Loucy (cell line): ENCODE results near the gene DBN1.

Experiments used
- EZH2phosphoT487 ChIP-seq: fragments of 200-600 bp; IDR thresholded peaks from 2 replicates; pipeline ENCODE4 v1.6.1; 2018; ENCODE audit warnings: antibody characterized with exemption, mild to moderate bottlenecking, moderate library complexity, borderline replicate concordance
- TF ChIP-seq, protein P1 (sequence below): fragments of 200-600 bp; sonication (generic); conservative IDR thresholded peaks from 2 replicates; pipeline ENCODE4 v1.5.1; 2014; ENCODE audit warnings: mild to moderate bottlenecking, antibody characterized with exemption, low read length

- TF ChIP-seq, protein P1, sequence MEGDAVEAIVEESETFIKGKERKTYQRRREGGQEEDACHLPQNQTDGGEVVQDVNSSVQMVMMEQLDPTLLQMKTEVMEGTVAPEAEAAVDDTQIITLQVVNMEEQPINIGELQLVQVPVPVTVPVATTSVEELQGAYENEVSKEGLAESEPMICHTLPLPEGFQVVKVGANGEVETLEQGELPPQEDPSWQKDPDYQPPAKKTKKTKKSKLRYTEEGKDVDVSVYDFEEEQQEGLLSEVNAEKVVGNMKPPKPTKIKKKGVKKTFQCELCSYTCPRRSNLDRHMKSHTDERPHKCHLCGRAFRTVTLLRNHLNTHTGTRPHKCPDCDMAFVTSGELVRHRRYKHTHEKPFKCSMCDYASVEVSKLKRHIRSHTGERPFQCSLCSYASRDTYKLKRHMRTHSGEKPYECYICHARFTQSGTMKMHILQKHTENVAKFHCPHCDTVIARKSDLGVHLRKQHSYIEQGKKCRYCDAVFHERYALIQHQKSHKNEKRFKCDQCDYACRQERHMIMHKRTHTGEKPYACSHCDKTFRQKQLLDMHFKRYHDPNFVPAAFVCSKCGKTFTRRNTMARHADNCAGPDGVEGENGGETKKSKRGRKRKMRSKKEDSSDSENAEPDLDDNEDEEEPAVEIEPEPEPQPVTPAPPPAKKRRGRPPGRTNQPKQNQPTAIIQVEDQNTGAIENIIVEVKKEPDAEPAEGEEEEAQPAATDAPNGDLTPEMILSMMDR, result peak; percentile 33; the same call in 1 of the 2 replicates
- TF ChIP-seq EZH2phosphoT487, result no peak
These were observed 33.7 kb upstream of the DBN1 start for GRCh38 chr5:177507165-177507564.
